ENCODE results near the gene C10orf62. TPM values are rescaled to one million over a fixed set of nuclear protein-coding genes. Genes with fewer than 3 reads are reported as not detected.

Gene C10orf62
- total RNA-seq, 1 experiment from 2014 or later = not detected

GRCh38 chr10:97564776-97565175, 24.7 kb upstream of the C10orf62 start:
- ATAC-seq = no peak
- DNase-seq (ENCODE audit: low read depth, low spot score) = no peak
- Histone ChIP-seq H3K36me3 (ENCODE audit: control insufficient read depth, insufficient read depth, low read length) (no peaks in the 10 kb centered on the region), H3K9me3 (ENCODE audit: control insufficient read depth, insufficient read depth, low read depth, low read length) (no peaks in the 10 kb centered on the region), H3K27ac (ENCODE audit: low read length) (no peak overlapping the region), H3K27me3 (ENCODE audit: control insufficient read depth, insufficient read depth, low read length) (no peaks in the 10 kb centered on the region), H3K4me3 (ENCODE audit: low read depth in 2 of 2, low read length in 2 of 2) (no peak overlapping the region), H3K4me1 (ENCODE audit: control insufficient read depth, insufficient read depth, low read length) (0 out of 2 replicates have a peak, but pooled peaks cover 6% of the 10 kb centered on the region)
- CTCF ChIA-PET = interaction anchor here (0.6 kb wide), 1 partner anchor 30 kb away, joined by 6 read pairs; no protein-coding TSS in a partner anchor
- TF ChIP-seq POLR2AphosphoS5 (IDR thresholded peaks at IDR 0.05; ENCODE audit: low read depth, low read length) (no peak), REST (IDR thresholded peaks at IDR 0.05; ENCODE audit: insufficient read depth in 1 of 2, low read depth in 2 of 2, low read length in 1 of 2) (no peak), CTCF (IDR thresholded peaks at IDR 0.05) (no peak), TCF7L2 (IDR thresholded peaks at IDR 0.05; ENCODE audit: low read depth, low read length) (no peak), SIN3A (IDR thresholded peaks at IDR 0.05; ENCODE audit: borderline replicate concordance, insufficient read depth, low read depth, low read length) (no peak)
- in situ Hi-C loops (cut with HindIII; ENCODE audit: low pct_unique_long_range_greater_than_20kb, low sequenced_read_pairs) = no loop called here
- no TSS peak for BruUV-seq (replicated peaks)
- POLR2A ChIA-PET = no interaction called here
- intact Hi-C loops (cut with micrococcal nuclease; ENCODE audit: unreplicated experiment) = no loop called here

GRCh38 chr10:97566336-97566996, 23.1 kb upstream of the C10orf62 start:
- ChIA-PET CTCF (no interaction called here), POLR2A (no interaction called here)
- H3K9me3 ChIP-seq (ENCODE audit: control insufficient read depth, insufficient read depth, low read depth, low read length) = no peaks in the 10 kb centered on the region
- H3K4me1 ChIP-seq (ENCODE audit: control insufficient read depth, insufficient read depth, low read length) = peaks cover 17% of the 10 kb centered on the region
- DNase-seq (ENCODE audit: low read depth, low spot score) (no peak), ATAC-seq (no peak)
- no peaks in the 10 kb centered on the region for H3K36me3 ChIP-seq (ENCODE audit: control insufficient read depth, insufficient read depth, low read length)
- no peaks in the 10 kb centered on the region for H3K27me3 ChIP-seq (ENCODE audit: control insufficient read depth, insufficient read depth, low read length)
- peak overlapping the region; percentile 30; the same call in 1 of the 2 replicates for H3K27ac ChIP-seq (ENCODE audit: low read length)
- no peak for TF ChIP-seq TCF7L2 (IDR thresholded peaks at IDR 0.05; ENCODE audit: low read depth, low read length)
- TF ChIP-seq REST (IDR thresholded peaks at IDR 0.05; ENCODE audit: insufficient read depth in 1 of 2, low read depth in 2 of 2, low read length in 1 of 2) = no peak
- TF ChIP-seq CTCF (IDR thresholded peaks at IDR 0.05) = no peak
- no peak for TF ChIP-seq POLR2AphosphoS5 (IDR thresholded peaks at IDR 0.05; ENCODE audit: low read depth, low read length)
- TF ChIP-seq SIN3A (IDR thresholded peaks at IDR 0.05; ENCODE audit: borderline replicate concordance, insufficient read depth, low read depth, low read length) = no peak
- H3K4me3 ChIP-seq (ENCODE audit: low read depth in 2 of 2, low read length in 2 of 2) = no peak overlapping the region
- BruUV-seq (replicated peaks) = no TSS peak
- in situ Hi-C loops (cut with HindIII; ENCODE audit: low pct_unique_long_range_greater_than_20kb, low sequenced_read_pairs) (no loop called here), intact Hi-C loops (cut with micrococcal nuclease; ENCODE audit: unreplicated experiment) (no loop called here)
